Measurements from ENCODE around the gene PER1. TPM values are rescaled to one million over a fixed set of nuclear protein-coding genes. Genes with fewer than 3 reads are reported as not detected.

PER1 gene
- total RNA-seq, 4 donors from 2014 or later: 85.2 to 148 (median 137) TPM

GRCh38 chr17:8162997-8163977, 11.1 kb upstream of the PER1 start:
- H3K9me3 ChIP-seq: no peaks in the 10 kb centered on the region
- H3K4me1 ChIP-seq: peaks cover 31 to 48% of the 10 kb centered on the region in 2 donors
- TF ChIP-seq CTCF (IDR thresholded peaks at IDR 0.05) (no peak), POLR2A (IDR thresholded peaks at IDR 0.05) (no peak)
- H3K36me3 ChIP-seq: peaks cover 0 to 13% of the 10 kb centered on the region in 2 donors
- H3K27me3 ChIP-seq: no peaks in the 10 kb centered on the region
- WGBS, 2 donors: 11 to 17% methylated on average over 22 to 25 of the region's 55 CpGs
- peak overlapping the region; percentile 98 to 100 (median 100) for H3K27ac ChIP-seq
- intact Hi-C loops (cut with DNase I): no loop called here
- H3K4me3 ChIP-seq (replicated peaks in 1 of 3): peak overlapping the region in 1 of 3 donors; percentile 99
- DNase-seq: peak in 1 of 2 donors; percentile 49

GRCh38 chr17:8162233-8162996, 10.2 kb upstream of the PER1 start, which contains the start of gene VAMP2:
TSS of gene VAMP2 (minus strand) at chr17:8162948. CDS start at chr17:8162879, 69 bp downstream.
- Histone ChIP-seq H3K27me3 (no peaks in the 10 kb centered on the region), H3K9me3 (no peaks in the 10 kb centered on the region), H3K4me3 (replicated peaks in 1 of 3) (peak within 1 kb of the TSS; percentile 98 to 99 (median 99)), H3K4me1 (peaks cover 31 to 57% of the 10 kb centered on the region in 2 donors), H3K36me3 (peaks cover 0 to 13% of the 10 kb centered on the region in 2 donors), H3K27ac (peak within 1 kb of the TSS; percentile 98 to 100 (median 100))
- 0% methylated on average over 1 to 7 of the region's 75 CpGs for WGBS, 2 donors
- peak; percentile 81 to 86 for DNase-seq
- intact Hi-C loops (cut with DNase I): no loop called here
- peak in 1 of 6 experiments; percentile 8 for TF ChIP-seq CTCF (IDR thresholded peaks at IDR 0.05)
- TF ChIP-seq POLR2A (IDR thresholded peaks at IDR 0.05): peak; percentile 67 to 92

- Histone ChIP-seq H3K27ac (peak overlapping the region; percentile 98 to 100 (median 100)), H3K27me3 (no peaks in the 10 kb centered on the region), H3K4me3 (replicated peaks in 1 of 3) (peak overlapping the region; percentile 98 to 99 (median 99)), H3K36me3 (peaks cover 0 to 13% of the 10 kb centered on the region in 2 donors), H3K9me3 (no peaks in the 10 kb centered on the region), H3K4me1 (peaks cover 35 to 64% of the 10 kb centered on the region in 2 donors)
- DNase-seq: no peak
- TF ChIP-seq POLR2A (IDR thresholded peaks at IDR 0.05): no peak
- TF ChIP-seq CTCF (IDR thresholded peaks at IDR 0.05): no peak
- 53 to 68% methylated on average over 17 of the region's 19 CpGs for WGBS, 2 donors
- intact Hi-C loops (cut with DNase I): no loop called here
These were observed 9.4 kb upstream of the PER1 start for GRCh38 chr17:8161289-8162232.

GRCh38 chr17:8160741-8161221, 8.6 kb upstream of the PER1 start:
- TF ChIP-seq CTCF (IDR thresholded peaks at IDR 0.05) (no peak), POLR2A (IDR thresholded peaks at IDR 0.05) (no peak)
- H3K4me1 ChIP-seq: peaks cover 35 to 64% of the 10 kb centered on the region in 2 donors
- H3K36me3 ChIP-seq: peaks cover 0 to 13% of the 10 kb centered on the region in 2 donors
- H3K27ac ChIP-seq: peak overlapping the region; percentile 34 to 100 (median 98)
- no peak for DNase-seq
- intact Hi-C loops (cut with DNase I): no loop called here
- H3K27me3 ChIP-seq: no peaks in the 10 kb centered on the region
- H3K9me3 ChIP-seq: no peaks in the 10 kb centered on the region
- no peak overlapping the region for H3K4me3 ChIP-seq (replicated peaks in 1 of 3)
- 61 to 62% methylated on average over 5 of the region's 5 CpGs for WGBS, 2 donors

Measured in thyroid gland (tissue), 4 donors.